H1 (cell line): ENCODE results near the gene PRRT1B. TPM values are rescaled to one million over a fixed set of nuclear protein-coding genes. Genes with fewer than 3 reads are reported as not detected.

Source experiments
- ASH2L ChIP-seq: fragments of 200-600, 300-600 bp; sonication (generic); IDR thresholded peaks from one replicate; pipeline ENCODE4 v1.7.1; 2017; ENCODE audit warnings: low read length
- JUN ChIP-seq: IDR thresholded peaks from 2 replicates; pipeline ENCODE4 v1.6.1; 2011; ENCODE audit warnings: low read depth, mild to moderate bottlenecking, improper control_type of control experiment, low read length
- KDM4A ChIP-seq: IDR thresholded peaks from one replicate; pipeline ENCODE4 v1.7.1; 2012; ENCODE audit warnings: low read depth, mild to moderate bottlenecking, moderate library complexity, low read length, inconsistent platforms; ENCODE audit not compliant: severe bottlenecking
- POLR2AphosphoS5 ChIP-seq: IDR thresholded peaks from 2 replicates; pipeline ENCODE4 v1.6.1; 2011; ENCODE audit warnings: low read depth, low read length
- polyA plus RNA-seq, 7 experiments: library from polyadenylated mRNA; depleted of rRNA in 3 of 7; stranded (reverse) in 5 of 7; unstranded in 2 of 7; fragments of >200 nt in 5 of 7; fragments of 200-250 nt in 2 of 7; gene quantifications; 1 replicate in 5 of 7; 2 replicates in 1 of 7; 4 replicates in 1 of 7; pipeline versions ENCODE4 v1.2.1 to v1.2.3, GENCODE V29; 2011 to 2013; ENCODE audit warnings: missing spikeins in 2 of 7, mixed read lengths in 2 of 7
- total RNA-seq: library from RNA; stranded (reverse); fragmentation: NEBNext Ultra II Directional; extraction: Animal tissue kit (Norgen Biotek cat#: 25700); gene quantifications from 2 replicates; pipeline ENCODE4 v1.2.1, GENCODE V29; 2021
- TF ChIP-seq, protein P1 (sequence below): IDR thresholded peaks from 2 replicates; pipeline ENCODE4 v1.6.1; 2012; ENCODE audit warnings: low read length, inconsistent platforms

PRRT1B gene
- total and polyA plus RNA-seq, 2 of the 8 experiments (the other 6 are each of a cell fraction or from before 2014, with no cell fraction given), result 0.30 to 1.2 TPM

GRCh38 chr9:131522257-131523085 is 22.9 kb upstream of the PRRT1B start (continued):
- TF ChIP-seq KDM4A (no peak), ASH2L (no peak), POLR2AphosphoS5 (no peak; the same call in 1 of the 2 replicates), JUN (no peak)
- TF ChIP-seq, protein P1, sequence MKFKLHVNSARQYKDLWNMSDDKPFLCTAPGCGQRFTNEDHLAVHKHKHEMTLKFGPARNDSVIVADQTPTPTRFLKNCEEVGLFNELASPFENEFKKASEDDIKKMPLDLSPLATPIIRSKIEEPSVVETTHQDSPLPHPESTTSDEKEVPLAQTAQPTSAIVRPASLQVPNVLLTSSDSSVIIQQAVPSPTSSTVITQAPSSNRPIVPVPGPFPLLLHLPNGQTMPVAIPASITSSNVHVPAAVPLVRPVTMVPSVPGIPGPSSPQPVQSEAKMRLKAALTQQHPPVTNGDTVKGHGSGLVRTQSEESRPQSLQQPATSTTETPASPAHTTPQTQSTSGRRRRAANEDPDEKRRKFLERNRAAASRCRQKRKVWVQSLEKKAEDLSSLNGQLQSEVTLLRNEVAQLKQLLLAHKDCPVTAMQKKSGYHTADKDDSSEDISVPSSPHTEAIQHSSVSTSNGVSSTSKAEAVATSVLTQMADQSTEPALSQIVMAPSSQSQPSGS, result no peak
